Activated T-helper 1 cell treated with anti-CD3 and anti-CD28 coated beads, Interleukin-2, amount 50 U/mL, for 16 hours (primary cell): ENCODE data around the gene POLR2A.
A peak's percentile ranks its signal among the peaks of the same experiment; 100 is the strongest.
"Not testable (repeated sequence)": the region's sequence is repeated elsewhere in the genome, so short reads cannot be mapped to it uniquely, and the experiment has no call there.

Source experiments
- DNase-seq, 2 donors: peaks; one replicate each; pipeline ENCODE4 v3.0.0-alpha.2; 2020; ENCODE audit warnings: low read depth in 1 of 2, low spot score in 1 of 2

Gene POLR2A

DNA sequence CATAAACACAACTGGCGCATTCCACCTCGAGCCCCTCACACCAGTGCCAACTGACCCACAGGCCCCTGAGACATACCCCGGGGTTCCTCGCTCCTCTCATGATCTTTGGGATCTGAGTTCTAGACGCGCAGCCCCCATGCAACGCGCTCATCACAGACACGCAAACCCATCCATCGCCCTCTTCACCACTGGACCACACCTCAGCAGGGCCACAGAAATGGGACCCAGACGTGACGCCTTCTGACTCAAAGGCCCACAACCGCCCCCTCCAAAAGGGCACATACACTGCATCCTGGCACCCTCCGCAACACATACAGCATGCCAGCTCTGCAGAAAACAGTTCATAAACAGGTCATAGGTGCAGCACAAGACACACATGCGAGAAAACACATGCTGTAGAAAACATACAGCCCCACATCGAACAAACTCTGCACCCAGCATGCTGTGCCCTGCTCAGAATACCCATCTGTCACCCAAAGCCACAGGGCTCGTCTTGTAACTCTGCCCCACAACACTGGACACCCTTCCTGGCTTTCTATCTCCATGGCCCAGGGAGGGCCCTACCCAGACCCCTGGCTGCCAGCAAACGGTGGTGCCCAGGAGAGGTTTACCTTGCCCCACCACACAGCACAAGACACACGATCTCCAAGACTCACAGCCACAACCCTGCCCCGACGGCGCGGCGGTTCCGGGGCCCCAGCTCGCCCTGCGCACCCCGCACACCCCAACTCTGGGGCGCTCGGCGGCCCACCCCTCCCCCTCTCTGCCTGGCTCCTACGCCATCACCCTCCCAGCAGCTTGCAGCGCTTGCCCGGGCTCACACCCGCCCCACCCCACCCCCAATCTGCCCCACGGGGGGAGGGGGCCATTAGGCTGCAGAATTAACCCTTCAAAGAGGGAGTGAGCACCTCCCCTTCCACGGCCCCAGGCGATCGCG, 5.6 kb upstream of the POLR2A start:
- peak; percentile 34 to 38 for DNase-seq

DNA sequence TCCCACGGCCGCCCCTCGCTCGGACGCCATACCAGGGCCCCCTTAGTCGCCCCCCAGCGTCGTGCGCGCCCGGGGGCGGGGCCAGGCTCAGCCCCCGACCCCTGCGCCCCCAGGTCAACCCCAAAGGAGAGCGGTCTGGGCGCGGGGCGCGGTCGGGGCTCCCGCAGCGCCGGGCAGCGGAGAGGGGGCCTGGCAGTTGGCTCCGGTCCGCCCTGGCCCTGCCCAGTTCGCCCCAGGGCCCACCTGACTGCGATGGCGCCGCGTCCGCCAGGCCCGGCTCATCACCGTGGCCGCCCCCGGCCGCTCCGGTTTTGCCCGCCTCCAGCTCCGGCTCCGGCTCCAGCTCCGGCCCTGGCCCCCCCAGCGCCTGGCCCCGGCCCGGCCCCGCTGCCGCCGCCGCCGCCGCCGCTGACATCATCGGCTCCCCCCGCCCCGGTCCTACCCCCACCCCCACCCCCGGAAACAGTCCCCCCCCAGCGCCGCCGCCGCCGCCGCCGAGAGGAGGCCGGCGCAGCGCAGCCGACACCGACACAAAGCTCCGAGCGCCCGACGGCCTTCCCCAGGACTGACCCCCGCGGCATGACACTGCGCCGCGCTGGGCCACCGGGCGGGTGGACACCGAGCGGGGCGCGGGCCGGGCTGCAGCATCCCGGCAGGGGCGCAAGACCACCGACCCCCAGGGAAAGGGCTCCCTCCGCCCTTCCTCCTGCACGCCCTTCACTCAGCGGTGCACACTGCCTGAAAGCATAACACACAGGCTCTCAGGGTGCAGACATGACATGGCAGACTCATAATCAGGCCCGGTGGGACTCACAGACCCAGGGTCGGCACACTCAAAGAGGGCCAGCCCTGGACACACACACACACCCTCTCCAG, 4.7 kb upstream of the POLR2A start, which contains the start of gene ZBTB4:
ZBTB4 (minus strand) TSS at position 419 of the 876 bp plus-strand sequence. CDS start 12,830 bp downstream, outside the sequence.
- peak; percentile 34 to 59 for DNase-seq

DNA sequence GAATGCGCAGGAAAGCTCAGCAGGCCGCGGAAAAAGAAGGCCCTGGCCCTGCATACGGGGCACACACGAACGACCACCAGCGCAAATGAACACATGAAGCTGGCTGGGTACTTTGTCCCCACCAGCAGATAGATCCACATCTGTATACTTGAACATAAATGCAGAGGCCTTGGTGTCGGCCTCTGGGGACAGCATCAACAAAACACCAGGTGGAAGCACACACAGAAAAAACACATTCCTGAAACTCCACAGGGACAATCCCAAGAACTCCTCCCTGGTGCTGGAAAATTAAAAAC, 4.1 kb upstream of the POLR2A start:
- no peak for DNase-seq

DNA sequence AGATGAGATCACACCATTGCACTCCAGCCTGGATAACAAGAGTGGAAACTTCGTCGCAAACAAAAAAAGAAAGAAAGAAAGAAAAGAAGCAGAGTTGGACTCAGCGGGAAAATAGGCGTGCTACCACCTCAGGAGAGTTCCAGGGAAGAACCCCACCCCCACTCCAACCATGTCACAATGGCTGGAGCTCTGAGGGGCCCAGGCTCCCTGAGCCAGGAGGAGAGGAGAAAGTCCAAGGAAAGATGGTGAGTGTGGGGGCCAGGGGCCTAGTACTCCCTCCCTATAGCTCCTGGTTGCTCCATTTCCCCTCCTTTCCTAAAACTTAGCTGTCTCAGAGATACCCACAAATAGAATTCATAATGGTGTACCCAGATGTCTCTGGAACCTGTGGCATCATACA, 2.9 kb upstream of the POLR2A start, which contains the start of gene SLC35G6:
SLC35G6 (plus strand) TSS at position 172 of the 400 bp plus-strand sequence; CDS start at position 243, 71 bp downstream.
- not testable (repeated sequence) for DNase-seq

DNA sequence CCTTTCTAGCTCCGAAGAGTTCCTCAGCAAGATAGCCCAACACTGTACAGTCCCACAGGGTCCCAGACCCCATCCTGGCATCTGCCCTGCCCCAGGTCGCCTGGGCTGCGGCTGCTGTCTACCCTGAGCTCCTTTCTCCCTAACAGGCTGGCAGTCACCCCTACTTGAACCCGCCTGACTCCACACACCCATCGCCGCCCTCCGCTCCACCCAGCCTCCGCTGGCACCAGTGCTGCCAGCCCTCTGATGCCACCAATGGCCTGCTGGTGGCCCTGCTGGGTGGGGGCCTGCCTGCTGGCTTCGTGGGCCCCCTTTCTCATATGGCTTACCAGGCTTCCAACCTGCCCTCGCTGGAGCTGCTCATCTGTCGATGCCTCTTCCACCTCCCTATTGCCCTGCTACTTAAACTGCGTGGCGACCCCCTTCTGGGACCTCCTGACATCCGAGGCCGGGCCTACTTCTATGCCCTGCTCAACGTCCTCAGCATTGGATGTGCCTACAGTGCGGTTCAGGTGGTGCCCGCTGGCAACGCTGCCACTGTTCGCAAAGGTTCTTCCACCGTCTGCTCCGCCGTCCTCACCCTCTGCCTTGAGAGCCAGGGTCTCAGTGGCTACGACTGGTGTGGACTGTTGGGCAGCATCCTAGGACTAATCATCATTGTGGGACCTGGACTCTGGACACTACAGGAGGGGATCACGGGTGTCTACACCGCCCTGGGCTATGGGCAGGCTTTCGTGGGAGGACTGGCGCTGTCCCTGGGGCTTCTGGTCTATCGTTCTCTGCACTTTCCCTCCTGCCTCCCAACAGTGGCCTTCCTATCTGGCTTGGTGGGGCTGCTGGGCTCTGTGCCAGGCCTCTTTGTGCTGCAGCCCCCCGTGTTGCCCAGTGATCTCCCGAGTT, 2.1 kb upstream of the POLR2A start:
- not testable (repeated sequence) for DNase-seq

DNA sequence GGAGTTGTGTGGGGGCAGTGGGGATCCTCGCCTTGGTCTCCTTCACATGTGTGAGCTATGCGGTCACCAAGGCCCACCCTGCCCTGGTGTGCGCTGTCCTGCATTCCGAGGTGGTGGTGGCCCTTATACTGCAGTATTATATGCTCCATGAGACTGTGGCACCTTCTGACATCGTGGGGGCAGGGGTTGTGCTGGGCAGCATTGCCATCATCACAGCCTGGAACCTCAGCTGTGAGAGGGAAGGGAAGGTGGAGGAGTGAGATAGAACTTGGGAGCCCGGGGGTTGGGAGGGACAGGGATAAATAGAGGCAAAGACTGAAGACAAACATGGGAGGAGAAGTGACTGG, 1.5 kb upstream of the POLR2A start:
- not testable (repeated sequence) for DNase-seq

DNA sequence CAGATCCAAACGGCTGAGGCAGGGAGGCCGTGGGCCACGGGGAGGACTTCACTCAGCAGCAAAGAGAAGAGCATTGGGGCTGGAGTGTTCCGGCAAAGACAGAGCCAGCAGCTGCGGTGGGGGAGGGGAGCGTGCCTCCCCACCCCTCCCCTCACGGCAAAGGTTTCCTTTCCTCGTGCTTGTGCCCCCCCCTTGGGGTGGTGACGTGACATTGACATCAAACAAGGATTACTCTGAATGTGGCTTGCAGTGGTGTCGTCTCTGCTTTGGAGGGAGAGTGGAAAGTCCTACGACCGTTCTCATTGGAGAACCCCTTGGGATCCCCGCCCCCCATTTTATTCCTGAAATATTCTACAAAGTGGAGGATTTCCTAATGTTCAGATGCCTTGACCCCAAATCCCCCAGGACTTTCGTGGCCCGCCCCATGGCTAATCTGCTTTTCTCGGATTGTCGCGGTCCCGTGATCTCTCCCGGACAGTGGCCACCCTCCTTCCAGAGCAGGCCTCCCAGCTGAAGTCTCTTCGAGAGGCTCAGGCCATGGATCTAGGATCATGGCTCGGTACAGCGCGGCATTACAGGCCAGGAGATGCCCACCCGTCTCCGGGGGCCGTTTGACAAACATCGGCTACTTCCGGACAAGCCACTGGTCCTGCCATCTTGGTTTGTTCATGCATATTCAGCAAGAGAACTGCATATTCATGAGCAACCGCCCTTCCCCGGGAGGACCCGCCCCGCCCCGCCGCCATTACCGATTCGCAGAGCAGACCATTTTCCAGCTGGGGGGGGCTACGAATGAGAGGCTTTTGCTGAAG, 705 bp upstream of the POLR2A start:
- peak; percentile 90 to 94 for DNase-seq

DNA sequence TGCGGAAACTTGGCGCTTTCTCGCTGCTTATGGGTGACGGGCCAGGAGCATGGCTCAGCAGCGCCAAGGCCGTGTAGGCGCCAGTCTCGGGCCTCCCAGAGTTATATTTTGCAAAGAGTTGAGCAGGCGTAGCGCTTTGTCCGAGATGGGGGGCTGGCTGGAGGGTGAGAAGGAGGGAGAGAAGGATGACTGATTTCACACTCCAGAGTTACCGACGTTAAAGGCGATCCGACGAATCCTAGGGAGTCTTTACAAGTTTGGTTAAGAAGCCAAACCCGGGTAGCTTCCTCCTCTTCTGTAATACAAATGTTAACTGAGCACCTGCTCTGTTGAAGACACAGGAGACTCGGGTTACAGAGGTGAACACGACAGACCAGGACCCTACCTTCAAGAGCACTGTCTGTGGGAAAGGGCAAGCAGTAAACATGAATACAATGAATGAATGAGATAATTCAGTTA, 782 bp downstream of the POLR2A start:
- no peak for DNase-seq

DNA sequence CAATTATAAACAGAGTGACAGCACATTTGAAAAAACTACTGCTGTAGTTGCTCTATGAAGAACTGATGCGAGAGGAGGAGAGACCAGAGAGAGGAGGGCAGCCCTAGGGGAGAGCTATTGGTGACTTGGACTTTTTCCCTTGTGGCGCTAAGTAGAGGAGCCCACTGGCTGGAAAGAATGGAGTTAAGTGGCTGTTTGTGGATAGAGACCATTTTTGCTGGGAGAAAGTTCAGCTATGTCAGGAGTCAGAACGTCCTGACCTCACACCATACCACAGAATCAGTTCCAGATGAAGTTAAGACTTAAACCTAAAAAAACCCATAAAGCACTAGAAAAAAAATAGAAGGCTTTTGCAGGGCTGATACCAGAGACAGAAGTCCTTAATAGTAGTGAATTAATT, 2.0 kb downstream of the POLR2A start:
- DNase-seq, result no peak

GRCh38 chr17:7490144-7490543, 6.0 kb downstream of the POLR2A start:
- no peak for DNase-seq

- DNase-seq, result no peak
These were observed 7.4 kb downstream of the POLR2A start for GRCh38 chr17:7491583-7491982.

- DNase-seq, result no peak
These were observed 9.8 kb downstream of the POLR2A start for GRCh38 chr17:7493941-7494340.

GRCh38 chr17:7495906-7496434, 11.8 kb downstream of the POLR2A start:
- no peak for DNase-seq

- DNase-seq, result no peak
These were observed 12.5 kb downstream of the POLR2A start for GRCh38 chr17:7496470-7497183.

GRCh38 chr17:7497228-7497627, 13.1 kb downstream of the POLR2A start:
- no peak for DNase-seq

DNA sequence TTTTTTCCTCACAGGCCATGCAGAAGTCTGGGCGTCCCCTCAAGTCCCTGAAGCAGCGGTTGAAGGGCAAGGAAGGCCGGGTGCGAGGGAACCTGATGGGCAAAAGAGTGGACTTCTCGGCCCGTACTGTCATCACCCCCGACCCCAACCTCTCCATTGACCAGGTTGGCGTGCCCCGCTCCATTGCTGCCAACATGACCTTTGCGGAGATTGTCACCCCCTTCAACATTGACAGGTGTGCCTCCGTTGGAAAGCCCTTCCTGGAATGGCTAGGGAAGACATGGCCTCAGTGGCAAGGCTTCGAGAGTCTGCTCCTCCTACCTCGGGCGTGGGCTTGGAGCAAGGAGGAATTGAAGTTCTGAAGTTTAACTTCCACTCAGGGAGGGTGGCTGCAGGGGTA, 13.5 kb downstream of the POLR2A start:
- DNase-seq, result no peak

DNA sequence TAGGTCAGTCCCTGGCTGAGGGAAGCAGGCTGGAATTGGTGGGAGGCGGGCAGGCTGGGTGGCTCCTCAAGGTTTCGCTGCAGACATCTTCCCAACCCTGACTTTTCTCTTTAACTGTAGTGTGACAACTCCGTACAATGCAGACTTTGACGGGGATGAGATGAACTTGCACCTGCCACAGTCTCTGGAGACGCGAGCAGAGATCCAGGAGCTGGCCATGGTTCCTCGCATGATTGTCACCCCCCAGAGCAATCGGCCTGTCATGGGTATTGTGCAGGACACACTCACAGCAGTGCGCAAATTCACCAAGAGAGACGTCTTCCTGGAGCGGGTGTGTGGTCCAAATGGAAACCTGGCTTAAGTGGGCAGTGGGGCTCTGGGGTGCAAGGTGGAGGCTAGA, 15.0 kb downstream of the POLR2A start:
- no peak for DNase-seq

DNA sequence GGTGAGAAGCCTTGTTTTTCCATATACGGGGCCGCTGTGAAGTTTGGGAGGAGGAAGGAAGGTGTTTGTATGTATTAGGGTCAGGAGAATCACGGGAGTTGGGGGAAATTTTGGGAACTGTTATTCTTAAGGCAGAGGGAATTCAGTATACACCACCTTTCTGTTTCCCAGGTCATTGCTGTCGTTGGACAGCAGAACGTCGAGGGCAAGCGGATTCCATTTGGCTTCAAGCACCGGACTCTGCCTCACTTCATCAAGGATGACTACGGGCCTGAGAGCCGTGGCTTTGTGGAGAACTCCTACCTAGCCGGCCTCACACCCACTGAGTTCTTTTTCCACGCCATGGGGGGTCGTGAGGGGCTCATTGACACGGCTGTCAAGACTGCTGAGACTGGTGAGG, 17.6 kb downstream of the POLR2A start:
- DNase-seq, result no peak

GRCh38 chr17:7502171-7502847, 18.1 kb downstream of the POLR2A start:
- DNase-seq, result no peak
